T1000 (cell line): Measurements from ENCODE around the gene ASZ1.

Experiments
- DNase-seq: peaks from one replicate; lab custom pipeline; 2025; ENCODE audit warnings: mixed read lengths; lab: John Stamatoyannopoulos, UW

Gene ASZ1

DNA sequence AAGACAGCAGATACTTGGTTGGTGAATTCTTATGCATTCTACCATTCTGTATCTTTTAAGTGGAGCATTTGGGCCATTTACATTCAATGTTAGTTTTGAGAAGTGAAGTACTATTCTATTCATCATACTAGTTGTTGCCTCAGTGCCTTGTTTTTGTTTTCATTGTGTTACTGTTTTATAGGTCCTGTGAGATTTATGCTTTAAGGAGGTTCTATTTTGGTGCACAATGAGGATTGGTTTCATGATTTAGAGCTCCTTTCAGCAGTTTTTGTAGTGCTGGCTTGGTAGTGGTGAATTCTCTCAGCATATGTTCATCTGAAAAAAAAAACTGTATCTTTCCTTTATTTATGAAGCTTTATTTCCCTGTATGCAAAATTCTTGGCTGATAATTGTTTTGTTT is 81.1 kb downstream of the ASZ1 start:
- DNase-seq: no peak

DNA sequence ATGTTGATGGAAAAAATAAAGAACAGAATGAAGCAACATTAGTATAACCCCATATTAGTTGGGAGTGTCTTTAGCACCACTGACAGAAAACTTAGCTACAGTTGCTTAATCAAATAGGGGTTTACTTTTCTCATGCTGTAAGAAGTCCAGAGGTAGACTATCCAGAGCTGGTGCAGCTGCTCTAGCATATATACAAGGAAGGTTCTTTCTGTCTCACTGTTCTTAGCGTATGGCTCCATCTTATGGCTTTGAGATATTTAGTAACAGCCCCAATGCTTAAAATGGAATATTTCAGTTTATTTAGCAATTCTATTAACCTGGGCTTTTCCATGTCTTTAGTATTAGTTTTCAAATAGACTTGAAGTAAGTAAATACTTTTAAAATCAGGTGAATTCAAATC is 89.3 kb downstream of the ASZ1 start:
- no peak for DNase-seq

DNA sequence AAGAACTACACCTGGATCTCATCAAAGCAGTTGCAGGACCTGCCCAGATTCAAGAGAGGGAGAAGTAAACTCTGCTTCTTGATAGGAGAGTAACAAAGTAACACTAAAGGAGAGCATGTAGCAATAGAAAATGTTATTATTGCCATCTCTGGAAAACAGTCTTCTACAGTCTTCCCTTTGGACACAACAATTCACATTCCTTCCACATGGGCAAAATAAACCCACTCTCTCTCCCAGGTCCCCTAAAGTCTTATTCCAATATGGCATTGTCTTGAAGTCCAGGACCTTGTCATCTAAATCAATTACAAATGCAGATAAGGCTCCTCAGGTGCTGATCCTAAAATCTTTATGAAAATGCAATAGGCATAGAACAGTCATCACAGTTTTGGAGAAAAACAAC is 94.1 kb downstream of the ASZ1 start:
- no peak for DNase-seq

DNA sequence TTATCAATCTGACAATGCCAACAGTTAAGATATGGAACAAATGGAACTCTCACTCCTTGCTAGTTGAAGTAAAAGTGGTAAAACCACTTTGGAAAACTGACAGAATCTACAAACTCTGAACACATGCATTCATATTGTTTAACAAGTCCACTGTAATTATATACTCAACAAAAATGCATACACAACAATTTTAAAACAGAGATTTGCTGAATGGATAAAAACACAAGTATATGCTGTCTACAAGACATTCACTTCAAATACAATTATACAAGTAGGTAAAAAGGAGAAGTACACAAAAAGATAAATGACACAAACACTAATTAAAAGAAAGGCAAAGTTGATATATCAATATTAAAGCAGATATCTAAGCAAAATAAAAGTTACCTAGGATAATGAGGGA is 95.3 kb downstream of the ASZ1 start:
- no peak for DNase-seq

DNA sequence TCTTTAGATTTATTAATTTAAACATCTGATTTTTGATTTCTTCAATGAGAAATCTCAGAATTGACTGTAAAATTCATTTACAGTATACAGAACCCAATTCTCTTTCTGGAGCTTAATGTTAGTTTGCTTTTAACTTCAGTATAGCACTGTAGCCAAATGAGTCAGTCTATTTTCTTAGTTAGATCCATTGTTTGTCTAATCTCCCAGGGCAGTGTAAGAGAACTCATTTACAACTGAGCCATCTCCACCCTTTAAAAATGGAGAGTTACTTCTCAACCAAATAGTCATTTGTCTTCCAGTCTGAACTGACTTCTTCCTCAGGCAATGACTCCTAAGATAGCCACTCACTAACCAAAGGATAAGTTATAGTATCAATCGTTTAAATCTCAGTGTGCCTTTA is 101.5 kb downstream of the ASZ1 start:
- DNase-seq: no peak

DNA sequence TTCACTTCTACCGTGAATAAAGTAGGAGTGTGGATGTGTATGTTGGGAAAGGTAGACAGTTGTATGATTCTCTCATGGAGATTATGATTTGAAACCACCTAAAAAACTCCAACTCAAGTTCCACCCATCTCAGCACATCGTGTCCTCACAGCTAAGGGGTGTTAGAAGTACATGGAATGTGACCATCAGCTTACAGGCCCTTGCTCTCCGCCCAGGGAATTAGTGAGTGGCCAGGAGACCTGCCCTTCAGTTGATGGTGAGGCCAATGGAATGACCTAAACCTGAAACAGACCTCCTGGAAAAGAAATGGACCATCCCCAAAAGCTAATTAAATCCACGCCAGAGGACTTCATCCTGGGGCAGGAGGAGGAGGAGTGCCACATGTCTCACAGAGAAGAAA is 102.3 kb downstream of the ASZ1 start:
- no peak for DNase-seq

DNA sequence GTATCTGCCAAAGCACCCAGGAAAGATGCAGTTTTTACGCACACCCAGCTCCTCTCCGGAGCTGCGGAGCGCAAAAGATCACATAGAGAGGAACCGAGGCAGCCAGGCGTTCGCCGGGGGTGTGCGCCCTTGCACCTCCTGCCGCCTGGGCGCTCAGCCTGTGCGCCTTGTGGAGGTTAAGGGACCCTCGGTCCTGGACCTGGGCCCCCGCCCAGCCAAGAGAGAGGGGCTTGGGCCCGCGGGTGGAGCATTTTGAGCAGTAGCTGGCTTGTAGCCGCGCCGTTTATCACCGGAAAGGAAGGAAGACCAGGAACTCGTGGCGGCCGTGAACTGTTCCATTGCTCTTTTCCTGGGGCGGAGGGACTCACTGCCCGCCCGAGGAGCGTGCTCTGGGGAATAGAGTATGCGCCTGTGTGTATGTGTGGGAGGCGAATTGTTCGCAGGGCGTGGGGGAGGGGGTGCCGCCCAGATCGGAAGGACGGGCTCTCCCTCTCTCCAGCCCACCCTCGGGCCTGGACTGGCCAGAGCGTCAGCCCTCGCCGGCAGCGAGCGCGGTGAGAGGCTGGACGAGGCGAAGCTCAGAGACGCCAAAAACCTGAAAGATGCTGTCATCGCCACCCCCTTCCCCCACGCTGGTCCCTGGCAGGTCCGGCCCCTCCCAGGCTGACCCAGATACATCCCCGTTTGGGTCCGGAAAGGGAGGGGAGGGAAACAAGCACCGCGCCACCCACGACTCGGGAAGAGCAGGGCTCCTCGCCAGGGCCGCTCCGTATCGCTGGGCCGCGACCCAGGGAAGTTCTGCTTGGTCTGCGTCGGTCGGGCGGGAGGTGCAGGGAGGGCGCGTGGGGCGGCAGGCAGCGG is 103.2 kb downstream of the ASZ1 start:
- DNase-seq: no peak

DNA sequence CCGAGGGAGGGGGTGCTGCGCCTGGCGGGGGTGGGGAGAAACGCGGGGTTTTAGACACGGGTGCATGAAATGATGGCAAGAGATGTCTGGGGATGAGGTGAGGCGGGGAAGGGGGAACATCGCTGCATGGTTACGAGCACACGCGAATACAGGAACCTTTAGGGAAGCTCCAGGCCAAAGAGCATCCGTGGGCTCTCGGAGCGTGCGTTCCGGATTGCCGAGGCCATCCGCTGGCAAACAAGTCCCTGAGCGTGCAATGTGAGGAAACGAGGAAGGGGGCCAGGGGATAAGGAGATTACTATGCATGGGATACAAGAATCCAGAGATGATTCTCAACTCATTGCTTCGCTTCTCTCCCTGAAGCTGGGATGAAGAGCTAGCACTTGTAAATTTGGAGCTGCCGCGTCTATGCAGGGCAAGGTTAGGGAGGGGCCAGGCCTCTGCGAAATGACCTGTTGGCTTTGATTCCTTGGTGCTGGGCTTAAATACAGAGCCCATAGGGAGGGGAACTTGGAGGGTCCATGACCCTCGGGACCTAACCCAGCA is 103.9 kb downstream of the ASZ1 start:
- no peak for DNase-seq

DNA sequence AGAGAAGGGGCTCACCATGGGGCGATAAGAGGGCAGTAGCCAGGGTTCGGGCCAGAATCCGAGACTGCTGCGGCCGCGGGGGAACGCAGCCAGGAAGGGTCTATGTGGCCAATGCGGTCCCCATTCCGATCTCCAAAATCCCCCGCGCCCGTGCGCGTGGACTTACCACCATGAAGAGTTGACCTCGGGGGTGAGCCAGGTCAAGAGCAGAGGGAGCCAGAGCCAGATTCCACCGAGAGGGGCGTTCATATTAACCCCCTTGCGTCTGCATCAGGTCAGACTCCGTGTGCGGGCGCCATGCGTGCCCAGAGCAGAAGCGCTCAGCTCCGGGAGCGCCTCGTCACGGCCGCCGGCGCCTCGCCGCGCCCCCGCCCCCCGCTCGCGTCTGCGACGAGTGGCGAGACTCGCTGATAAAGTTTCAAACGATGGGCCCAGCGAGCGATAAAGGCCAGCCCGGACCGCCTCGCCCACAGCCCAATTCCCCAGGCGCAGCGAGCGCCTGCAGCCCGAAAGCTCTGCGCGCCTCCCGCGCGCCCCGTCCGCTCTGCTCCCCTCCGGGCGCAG is 104.5 kb downstream of the ASZ1 start, which contains the start of gene WNT2:
Gene WNT2 (minus strand): TSS at position 318 of the 564 bp plus-strand sequence. CDS start 69 bp downstream, at position 249.
- DNase-seq: no peak

DNA sequence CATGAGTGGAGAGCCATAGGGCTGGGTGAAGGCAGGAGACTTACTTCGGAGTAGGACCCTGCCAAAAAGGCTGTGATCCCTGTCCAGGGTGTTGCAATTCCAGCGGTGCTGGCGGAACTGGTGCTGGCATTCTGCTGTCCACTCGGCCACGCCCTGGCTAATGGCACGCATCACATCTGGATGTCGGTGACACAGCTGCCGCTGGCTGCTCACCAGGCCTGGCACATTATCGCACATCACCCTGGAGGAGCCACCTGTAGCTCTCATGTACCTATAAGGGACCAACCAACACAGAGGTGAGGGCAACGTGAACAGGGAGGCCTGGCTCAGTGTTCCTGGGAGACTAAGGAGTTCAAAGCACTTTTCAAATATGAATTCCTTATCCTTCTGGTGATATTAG is 106.8 kb downstream of the ASZ1 start:
- DNase-seq: no peak

DNA sequence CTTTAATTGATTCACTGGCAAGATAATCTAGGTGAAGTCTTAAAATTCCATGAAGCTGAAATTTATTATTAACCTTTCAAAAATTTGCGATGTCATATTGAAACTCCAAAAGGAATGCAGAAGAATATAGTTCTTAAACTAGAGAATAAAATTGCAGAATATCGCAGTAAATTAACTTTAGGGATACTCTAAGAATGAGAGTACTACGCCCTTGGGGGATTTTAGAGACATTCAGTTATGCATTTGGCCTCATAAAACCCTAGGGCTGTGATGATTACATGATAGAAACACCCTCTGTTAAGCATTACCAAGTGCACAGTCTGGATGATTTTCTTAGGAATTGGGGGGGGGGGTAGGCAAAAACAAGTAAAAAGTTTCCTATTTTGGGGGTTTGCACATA is 108.1 kb downstream of the ASZ1 start:
- DNase-seq: no peak

DNA sequence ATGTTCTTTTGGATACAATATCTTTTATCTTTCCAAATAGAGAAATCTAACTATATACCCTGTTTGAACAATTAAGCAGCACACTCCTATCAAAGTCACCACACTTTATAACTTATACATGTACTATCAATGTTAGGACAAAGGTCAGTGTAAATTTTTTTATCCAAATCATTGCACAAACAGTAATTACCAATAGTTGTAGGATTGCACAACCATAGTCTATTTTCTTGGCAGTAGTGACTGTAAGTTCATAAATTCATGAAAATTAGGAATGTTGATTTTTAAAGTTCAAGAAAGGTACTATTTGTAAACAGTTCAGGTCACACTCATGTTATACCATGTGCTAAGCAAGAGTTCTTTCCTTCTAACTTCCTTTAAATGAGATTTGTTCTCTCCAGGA is 113.7 kb downstream of the ASZ1 start:
- no peak for DNase-seq
